ENCODE measurements around the gene CKS2.
"Not testable (repeated sequence)": the region's sequence is repeated elsewhere in the genome, so short reads cannot be mapped to it uniquely, and the experiment has no call there.

Gene CKS2

GRCh38 chr9:89310475-89311345, at the start of gene CKS2:
Gene CKS2 (plus strand): TSS chr9:89311195. CDS start chr9:89311293, 98 bp downstream.
- peak; percentile 97 to 100 for DNase-seq (ENCODE audit: low read depth in 2 of 2)

GRCh38 chr9:89273528-89274279, 37.3 kb upstream of the CKS2 start:
- DNase-seq (ENCODE audit: low read depth in 2 of 2), result no peak

GRCh38 chr9:89274838-89275237, 36.2 kb upstream of the CKS2 start:
- peak; percentile 1 to 5 for DNase-seq (ENCODE audit: low read depth in 2 of 2)

- DNase-seq (ENCODE audit: low read depth in 2 of 2), result not testable (repeated sequence)
These were observed 35.0 kb upstream of the CKS2 start for GRCh38 chr9:89276040-89276439.

DNA sequence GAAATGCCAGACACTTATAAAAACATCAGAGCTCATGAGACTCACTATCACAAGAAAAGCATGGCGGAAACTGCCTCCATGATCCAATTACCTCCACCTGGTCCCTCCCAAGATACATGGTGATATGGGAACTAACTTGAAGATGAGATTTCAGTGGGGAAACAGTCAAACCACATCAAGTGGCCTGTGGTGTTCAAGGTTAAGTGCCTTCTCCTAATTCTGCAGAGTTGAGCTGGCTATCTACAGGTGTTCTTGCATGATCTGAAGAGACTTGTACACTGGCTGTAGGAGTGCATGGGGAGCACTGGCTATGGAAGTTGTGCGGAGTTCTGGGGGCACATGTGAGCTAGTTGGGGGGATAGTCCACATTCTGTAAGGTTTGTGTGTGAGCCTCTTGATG, 34.0 kb upstream of the CKS2 start:
- no peak for DNase-seq (ENCODE audit: low read depth in 2 of 2)

- no peak for DNase-seq (ENCODE audit: low read depth in 2 of 2)
These were observed 33.5 kb upstream of the CKS2 start for GRCh38 chr9:89277454-89277853.

DNA sequence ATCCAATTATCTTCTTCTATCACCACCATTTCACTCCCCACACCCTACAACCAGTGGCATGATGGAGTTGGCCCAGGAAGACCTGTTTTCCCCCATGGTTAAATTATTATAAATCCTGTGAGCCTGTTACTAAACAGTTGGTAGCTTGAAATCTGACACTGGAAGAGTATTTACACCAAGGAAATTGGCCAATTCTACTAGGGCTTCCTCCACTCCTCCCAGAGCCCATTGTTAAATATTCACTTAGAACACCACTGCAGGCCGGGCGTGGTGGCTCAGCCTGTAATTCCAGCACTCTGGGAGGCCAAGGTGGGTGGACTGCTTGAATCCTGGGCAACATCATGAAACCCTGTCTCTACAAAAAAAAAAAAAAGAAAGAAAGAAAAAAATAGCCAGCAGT, 32.4 kb upstream of the CKS2 start:
- no peak for DNase-seq (ENCODE audit: low read depth in 2 of 2)

DNA sequence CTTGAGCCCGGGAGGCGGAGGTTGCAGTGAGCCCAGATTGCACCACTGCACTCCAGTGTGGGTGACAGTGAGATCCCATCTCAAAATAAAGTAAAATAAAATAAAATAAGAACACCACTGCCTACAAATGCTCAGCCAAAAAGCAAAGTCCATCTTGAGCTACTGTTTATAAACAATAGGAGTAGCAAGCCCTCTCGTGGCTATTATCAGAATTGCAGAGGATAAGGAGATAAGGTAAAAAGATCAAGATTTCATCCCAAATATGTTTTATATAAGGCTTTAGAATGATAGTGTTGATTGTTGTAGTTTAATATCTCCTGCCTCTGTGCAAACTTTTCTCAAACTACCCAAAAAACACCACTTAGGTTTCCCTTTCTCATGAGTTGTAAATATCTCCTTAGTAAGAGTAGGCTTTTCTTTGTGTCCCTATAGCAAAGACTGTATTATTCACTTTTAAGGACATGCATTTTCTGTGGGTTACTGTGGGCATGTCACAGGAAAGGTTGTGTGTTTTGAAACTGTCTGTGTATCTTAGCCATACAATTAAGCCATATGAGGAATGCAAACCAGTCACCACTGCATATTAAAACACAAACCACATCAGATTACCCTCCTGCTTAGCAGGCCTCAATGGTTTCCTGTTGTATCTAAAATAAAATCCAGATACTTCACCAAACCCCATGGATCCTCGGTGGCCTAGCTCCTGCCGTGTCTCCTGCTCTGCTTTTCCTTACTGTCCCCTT, 31.8 kb upstream of the CKS2 start:
- DNase-seq (ENCODE audit: low read depth in 2 of 2), result no peak

DNA sequence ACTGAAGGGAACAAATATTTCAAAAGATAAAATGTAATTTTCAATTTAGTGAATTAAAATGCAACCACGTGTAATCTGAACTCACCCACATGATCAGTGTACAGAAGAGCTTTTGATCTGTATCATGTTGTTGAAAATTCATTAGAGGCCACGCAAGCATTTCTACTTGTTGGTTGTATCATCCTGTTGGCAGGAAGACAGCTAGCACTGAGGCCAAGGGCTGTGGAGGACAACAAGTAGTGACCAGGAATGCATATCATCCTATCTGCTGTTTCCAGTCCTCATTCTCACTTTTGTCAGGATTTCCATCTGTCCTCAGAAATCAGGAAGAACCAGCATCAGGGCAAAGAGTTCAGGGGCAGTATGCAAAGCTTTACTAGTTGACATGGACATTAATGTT, 29.9 kb upstream of the CKS2 start:
- DNase-seq (ENCODE audit: low read depth in 2 of 2), result no peak

GRCh38 chr9:89282248-89282968, 28.6 kb upstream of the CKS2 start:
- not testable (repeated sequence) for DNase-seq (ENCODE audit: low read depth in 2 of 2)

GRCh38 chr9:89284076-89284475, 26.9 kb upstream of the CKS2 start:
- DNase-seq (ENCODE audit: low read depth in 2 of 2), result no peak

DNA sequence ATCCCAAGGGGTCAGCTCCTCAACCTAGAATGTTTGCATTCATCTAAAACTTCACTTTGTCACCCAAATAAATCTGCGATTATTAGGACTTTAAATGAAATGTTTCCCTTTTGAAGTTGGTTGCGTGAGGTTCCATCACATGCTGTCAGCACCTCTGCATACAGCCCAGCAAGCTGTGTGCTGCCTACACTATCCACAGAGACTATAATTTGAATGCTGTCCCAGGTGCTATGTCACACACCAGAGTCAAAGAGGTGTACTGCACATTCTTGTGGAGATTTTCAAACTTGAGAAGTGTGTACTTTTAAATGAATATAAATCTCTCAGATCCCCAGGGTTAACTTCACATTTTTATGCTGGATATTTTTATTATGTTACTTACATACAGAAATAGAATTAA, 19.3 kb upstream of the CKS2 start:
- DNase-seq (ENCODE audit: low read depth in 2 of 2), result no peak

GRCh38 chr9:89293014-89293413, 18.0 kb upstream of the CKS2 start:
- DNase-seq (ENCODE audit: low read depth in 2 of 2), result no peak

GRCh38 chr9:89295400-89295799, 15.6 kb upstream of the CKS2 start:
- DNase-seq (ENCODE audit: low read depth in 2 of 2), result no peak

GRCh38 chr9:89301996-89302395, 9.0 kb upstream of the CKS2 start:
- not testable (repeated sequence) for DNase-seq (ENCODE audit: low read depth in 2 of 2)

- no peak for DNase-seq (ENCODE audit: low read depth in 2 of 2)
These were observed 6.8 kb upstream of the CKS2 start for GRCh38 chr9:89304020-89304833.

GRCh38 chr9:89304834-89305188, 6.2 kb upstream of the CKS2 start:
- DNase-seq (ENCODE audit: low read depth in 2 of 2), result no peak

DNA sequence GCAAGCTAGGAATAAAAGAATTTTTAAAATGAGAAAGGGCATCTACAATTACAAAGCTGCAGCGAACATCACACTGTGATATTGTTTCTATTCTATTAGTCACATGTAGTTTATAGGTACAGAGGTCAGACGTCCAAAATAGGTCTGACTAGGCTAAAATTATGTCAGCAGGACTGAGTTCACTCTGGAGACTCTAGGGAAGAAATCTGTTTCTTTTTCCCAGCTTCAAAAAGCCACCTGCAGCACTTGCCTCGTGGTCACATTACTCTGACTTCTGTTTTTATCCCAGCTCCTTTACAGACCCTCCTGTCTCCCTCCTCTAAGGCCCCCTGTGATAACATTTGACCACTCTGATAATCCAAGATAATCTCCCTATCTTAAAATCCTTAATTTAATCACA, 5.1 kb upstream of the CKS2 start:
- no peak for DNase-seq (ENCODE audit: low read depth in 2 of 2)

GRCh38 chr9:89309166-89309565, 1.8 kb upstream of the CKS2 start:
- no peak for DNase-seq (ENCODE audit: low read depth in 2 of 2)

- no peak for DNase-seq (ENCODE audit: low read depth in 2 of 2)
These were observed 1.2 kb upstream of the CKS2 start for GRCh38 chr9:89309608-89310474.
